ENCODE measurements around the gene CERKL.

- TF ChIP-seq CTCF (CRISPR knock-in tag; IDR thresholded peaks at IDR 0.05), result no peak
- TF ChIP-seq RAD21 (CRISPR knock-in tag; IDR thresholded peaks at IDR 0.05), result no peak
- TF ChIP-seq FUBP1 (CRISPR knock-in tag; IDR thresholded peaks at IDR 0.05; ENCODE audit: borderline replicate concordance), result no peak
Observed at GRCh38 chr2:181658444-181658843, 1.5 kb upstream of the CERKL start.
